Activated CD4-positive, alpha-beta T cell treated with anti-CD3 and anti-CD28 coated beads, Interleukin-2, amount 50 U/mL, for 24 hours (primary cell): ENCODE measurements around the gene MLH3.

Source experiments
- DNase-seq, 2 donors: peaks; one replicate each; pipeline ENCODE4 v3.0.0-alpha.2; 2020; ENCODE audit warnings: low read depth in 1 of 2, low spot score in 1 of 2

The MLH3 gene

GRCh38 chr14:75067212-75067611 is 15.9 kb upstream of the MLH3 start:
- no peak for DNase-seq

GRCh38 chr14:75066691-75067090 is 15.4 kb upstream of the MLH3 start:
- no peak for DNase-seq

DNA sequence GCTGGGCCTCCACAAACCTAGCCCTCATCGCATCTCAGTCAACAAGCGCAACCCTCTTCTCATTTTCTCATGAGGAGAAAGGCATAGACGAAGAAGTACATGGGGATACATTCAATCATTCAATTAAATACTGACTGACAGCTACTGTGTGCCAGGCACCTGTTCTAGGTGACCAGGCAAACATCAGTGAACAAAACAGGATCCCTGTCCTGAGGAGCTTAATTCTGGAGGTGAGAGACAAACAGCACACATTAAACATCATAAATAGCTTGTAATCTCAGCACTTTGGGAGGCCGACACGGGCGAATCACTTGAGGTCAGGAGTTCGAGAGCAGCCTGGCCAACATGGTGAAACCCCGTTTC is 12.9 kb upstream of the MLH3 start:
- no peak for DNase-seq

- DNase-seq, result peak; percentile 87 to 89
Measured at GRCh38 chr14:75063491-75064204, 12.4 kb upstream of the MLH3 start, which contains the start of gene ACYP1. Gene ACYP1, minus strand, starts transcription at chr14:75064024. Its CDS starts 471 bp downstream, at chr14:75063553.

- no peak for DNase-seq
Measured at GRCh38 chr14:75063013-75063412, 11.7 kb upstream of the MLH3 start.

DNA sequence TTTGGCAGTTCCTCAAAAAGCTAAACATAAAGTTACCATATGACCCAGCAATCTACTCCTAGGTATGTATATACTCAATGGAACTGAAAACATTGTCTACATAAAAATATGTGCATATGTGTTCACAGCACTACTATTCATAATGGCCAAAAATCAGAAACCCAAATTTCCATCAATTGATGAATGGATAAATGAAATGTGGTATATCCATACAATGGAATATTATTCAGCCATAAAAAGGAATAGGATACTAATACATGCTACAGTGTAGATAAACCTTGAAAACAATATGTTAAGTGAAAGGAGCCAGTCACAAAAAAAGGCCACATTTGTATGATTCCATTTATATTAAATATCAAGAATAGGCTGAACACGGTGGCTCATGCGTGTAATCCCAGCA is 9.2 kb upstream of the MLH3 start:
- DNase-seq, result no peak

DNA sequence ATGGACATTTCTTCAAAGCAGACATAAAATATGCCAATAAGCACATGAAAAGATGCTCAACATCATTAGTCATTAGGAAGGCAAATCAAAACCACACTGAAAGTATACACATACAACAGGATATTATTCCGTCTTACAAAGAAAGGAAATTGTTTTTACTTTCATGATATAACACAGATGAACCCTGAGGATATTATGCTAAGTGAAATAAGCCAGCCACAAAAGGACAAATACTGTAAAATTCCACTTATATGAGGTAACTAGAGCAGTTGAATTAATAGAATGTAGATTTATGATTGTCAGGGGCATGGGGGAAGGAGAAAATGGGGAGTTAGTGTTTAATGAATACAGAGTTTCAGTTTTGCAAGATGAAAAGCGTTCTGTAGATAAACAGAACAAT is 8.4 kb upstream of the MLH3 start:
- DNase-seq, result no peak

GRCh38 chr14:75054421-75054820 is 3.2 kb upstream of the MLH3 start:
- no peak for DNase-seq

DNA sequence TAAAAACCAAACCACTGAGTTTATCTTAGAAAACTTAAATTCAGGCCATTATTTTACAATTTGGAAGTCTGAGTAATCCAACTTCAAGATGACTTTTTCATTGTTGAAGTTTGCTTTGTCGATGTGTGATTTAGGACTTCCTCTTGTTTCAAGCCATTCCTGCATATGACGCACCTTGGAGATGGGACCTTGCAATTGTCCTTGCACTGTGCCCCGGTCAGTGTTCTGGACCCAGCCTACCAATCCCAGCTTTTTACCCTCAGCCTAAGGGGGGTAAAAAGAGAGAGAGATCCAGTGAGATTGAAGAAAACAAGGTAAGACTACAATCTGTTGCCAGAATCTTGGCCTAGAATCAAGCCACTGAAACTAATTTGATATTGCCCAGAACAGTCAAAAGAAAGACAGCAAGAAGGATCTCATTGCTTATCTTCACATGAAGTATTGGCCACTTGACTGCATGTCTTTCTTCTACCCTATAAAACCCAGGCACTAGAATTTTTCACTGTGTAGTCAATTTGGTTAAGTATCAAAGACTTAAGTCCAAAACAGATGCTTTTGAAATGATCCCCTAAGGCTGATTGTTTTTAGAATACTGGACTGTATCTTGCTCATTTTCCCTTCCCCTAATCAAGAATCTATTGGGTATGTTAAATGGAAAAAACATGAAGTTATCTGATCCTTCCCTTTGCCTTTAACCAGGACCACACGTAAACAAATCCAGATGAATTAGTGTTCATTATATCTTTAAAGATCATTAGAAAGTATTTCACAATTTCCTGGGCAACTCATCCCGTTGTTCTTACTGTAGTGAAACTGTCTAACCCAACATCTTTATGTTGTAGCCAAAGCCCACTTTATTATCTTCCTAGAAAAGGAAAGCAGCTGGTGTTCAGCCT is 2.4 kb upstream of the MLH3 start:
- DNase-seq, result no peak

DNA sequence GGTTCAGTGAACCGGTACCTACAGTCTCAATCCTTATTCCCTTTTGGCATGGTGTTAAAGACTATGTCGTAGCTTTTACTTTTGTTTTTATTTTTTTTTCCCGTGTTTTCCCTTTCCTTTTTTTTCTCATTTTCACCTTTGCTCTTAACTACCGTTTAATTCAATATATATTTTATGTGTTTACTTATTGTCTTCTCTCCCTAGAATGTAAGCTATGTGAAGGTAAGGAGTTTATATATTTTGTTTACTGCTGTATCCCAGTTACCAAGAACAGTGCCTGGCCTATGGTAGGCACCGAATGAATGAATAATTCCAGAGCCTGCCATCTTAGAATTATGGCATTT is 261 bp upstream of the MLH3 start:
- no peak for DNase-seq

GRCh38 chr14:75049731-75050201 is 1.5 kb downstream of the MLH3 start:
- no peak for DNase-seq

GRCh38 chr14:75049136-75049535 is 2.1 kb downstream of the MLH3 start:
- DNase-seq, result no peak

DNA sequence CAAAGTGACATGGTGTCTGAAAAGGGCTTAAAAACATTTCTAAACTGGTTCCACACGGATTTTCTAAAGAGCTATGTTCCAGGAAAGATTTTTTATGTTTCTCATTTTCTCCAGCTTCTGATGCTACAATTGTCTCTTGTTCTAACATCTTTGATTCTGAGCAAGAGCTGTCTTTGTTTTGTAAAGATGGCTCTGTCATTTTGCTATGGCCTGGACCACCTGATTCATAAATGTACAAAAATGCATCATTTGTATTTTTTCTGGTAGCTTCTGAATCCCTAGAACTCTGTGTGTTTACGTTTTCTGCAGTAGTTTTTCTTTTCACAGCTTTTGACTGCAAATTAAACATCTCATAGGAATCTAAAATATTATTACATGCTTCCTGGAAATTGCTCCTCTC is 3.2 kb downstream of the MLH3 start:
- no peak for DNase-seq

- no peak for DNase-seq
Measured at GRCh38 chr14:75047506-75047905, 3.8 kb downstream of the MLH3 start.

- no peak for DNase-seq
Measured at GRCh38 chr14:75046899-75047298, 4.4 kb downstream of the MLH3 start.

DNA sequence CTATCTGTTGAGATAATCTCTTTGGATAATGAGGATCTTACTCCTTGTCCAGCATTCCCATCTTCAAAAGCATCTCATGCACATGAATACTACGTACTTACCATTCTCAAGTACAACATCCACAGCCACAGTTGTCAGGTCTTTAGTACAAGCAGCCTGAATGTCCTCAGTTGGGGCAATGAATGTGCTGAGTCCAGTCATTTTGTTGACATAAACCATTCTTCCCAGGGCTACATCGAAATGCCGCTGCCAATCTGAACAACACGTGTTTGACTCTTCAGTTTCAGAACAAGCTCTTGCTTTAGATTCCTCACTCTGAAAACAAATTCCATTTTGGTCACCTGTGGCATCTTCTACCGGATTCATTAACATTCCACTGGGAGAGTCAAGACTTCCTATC is 5.0 kb downstream of the MLH3 start:
- DNase-seq, result no peak

GRCh38 chr14:75044752-75045151 is 6.5 kb downstream of the MLH3 start:
- DNase-seq, result no peak

DNA sequence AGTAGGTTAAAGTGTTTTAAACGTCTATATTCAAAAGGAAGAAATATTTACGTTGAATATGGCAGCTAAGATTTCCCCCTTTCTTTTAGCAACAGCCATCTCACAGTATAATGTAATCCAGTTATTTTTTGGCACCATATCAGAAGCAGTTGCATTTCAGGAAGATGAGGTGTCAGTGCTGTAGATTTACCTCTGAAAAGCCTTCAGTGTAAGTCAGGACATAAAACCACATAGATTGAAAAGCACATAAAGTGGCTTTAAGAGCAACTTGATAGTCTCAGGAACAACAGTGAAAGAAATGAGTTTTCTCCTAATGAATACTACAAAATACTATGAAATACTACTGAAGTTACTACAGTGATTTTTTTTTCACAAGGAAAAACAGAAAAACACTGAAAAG is 6.9 kb downstream of the MLH3 start:
- no peak for DNase-seq

DNA sequence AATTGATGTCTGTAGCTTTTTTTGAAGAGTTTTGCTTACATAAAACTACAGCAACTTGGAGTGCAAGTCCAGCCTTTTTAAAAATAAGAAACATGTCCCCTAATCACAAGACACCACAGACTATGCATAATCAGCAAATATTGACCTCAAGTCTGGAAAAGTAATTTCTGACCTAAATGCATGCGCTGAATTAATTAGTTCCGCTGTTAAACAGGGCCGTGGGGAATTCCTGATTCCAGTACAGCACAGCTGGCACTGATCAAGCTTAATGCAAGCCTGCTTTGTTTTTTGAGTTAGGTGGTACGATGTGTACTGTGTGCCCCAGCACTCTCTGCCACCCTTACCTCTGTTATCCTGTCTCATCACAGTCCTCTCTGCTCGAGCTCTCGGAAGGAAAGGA is 9.2 kb downstream of the MLH3 start:
- DNase-seq, result no peak

- no peak for DNase-seq
Measured at GRCh38 chr14:75041613-75042012, 9.7 kb downstream of the MLH3 start.

GRCh38 chr14:75040959-75041358 is 10.3 kb downstream of the MLH3 start:
- DNase-seq, result no peak

GRCh38 chr14:75040507-75040906 is 10.8 kb downstream of the MLH3 start:
- no peak for DNase-seq

DNA sequence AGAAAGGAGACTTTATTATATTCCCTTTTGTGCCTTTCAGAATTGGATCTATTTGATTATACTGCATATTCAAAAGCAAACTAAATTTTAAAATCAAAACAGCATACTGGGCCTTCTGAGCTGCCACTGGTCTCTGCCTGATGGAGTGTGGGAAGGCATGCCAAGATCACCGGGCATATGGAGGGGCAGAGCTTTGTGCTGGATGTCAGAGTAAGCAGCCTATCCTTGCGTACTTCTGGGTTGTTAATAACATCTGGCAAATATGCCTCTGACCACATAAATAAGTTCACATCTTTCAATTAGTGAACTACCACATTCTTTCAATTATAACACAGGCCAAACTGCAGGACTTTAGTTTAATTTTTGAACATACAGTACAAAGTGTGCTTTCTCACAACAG is 18.3 kb downstream of the MLH3 start:
- DNase-seq, result no peak
